Stimulated activated CD8-positive, alpha-beta memory T cell treated with anti-CD3 and anti-CD28 coated beads, Interleukin-4, amount 100 ng/mL, for 24 hours (primary cell): ENCODE results near the gene SEPTIN2.
"Not testable (repeated sequence)": the region's sequence is repeated elsewhere in the genome, so short reads cannot be mapped to it uniquely, and the experiment has no call there.

Experiments used
- DNase-seq: peaks from one replicate; pipeline ENCODE4 v3.0.0-alpha.2; 2020; ENCODE audit warnings: low read depth

Gene SEPTIN2

DNA sequence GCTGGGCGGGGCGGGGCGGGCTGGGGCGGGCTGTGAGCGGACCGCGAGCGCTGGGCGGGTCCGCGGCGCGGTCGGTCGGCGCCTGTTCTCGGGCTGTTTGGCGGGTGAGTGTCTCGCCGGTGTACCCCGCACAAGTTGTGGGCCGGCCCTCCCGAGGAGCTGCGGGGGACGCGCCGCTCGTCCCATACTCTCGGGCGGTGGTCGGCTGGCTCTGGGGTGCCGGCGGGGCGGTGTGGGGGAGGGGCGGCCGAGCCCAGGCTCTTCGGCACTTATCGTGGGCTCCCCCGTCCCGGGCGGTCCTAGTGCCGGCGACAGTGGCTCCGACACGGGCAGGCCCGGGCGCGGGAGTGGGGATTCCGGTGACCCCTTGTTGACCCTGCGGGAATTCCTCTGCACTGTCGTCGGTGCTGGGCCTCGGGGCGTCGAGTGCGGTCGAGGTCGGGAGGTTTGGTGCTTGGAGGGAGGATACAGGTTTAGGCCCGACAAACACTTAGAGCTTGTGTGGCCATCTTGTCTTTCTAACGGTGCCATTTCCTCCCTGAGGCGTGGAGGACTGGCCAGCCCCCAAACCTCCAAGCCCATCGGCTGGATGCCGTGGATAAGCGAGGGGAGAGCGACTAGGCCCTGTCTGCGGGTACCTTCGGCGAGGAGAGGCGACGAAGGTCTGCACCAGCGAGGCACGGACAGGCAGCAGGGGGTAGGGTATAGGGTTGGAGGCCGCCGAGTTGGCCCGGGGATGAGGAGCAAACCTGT lies at the start of gene SEPTIN2:
SEPTIN2 (plus strand) TSS at position 47 of the 753 bp plus-strand sequence. CDS start 8,308 bp downstream, outside the sequence.
- DNase-seq = peak; percentile 67

DNA sequence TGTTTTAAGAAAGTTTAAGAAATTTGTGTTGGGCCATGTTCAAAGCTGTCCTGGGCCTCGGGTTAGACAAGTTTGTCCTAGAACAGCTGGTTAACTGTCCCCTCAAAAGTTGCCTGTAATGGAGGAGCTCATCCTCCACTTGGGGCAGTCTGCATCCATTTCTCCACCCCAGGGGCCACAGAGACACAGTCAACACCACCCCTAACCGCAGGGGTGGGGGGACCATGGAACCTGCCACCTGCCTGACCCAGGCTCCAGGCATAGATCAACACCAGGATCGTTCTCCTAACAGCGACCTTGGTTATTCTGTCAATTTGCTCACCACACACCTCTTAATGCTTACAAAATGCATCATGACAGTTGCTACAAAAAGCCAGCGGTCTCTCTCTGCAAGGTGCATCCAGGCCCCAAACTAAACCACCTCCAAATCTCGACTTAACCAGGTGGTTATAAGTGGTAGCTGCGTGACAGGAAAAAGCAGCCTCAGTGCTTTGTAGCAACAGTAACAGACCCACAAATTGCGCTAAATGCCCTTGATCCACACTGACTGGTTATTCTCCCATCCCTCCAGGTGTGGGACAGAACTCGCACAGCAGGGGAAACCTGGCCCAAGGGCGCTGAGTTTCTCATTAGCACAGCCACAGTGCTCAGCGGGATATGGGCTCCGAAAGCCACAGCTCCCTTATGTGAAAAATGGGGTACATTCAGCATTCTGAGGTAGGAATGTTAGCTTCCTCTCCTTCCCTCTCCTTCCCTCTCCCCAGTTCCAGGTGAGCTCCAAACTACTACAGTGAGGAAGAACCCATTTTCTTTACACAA lies 48.3 kb upstream of the SEPTIN2 start:
- DNase-seq = no peak

DNA sequence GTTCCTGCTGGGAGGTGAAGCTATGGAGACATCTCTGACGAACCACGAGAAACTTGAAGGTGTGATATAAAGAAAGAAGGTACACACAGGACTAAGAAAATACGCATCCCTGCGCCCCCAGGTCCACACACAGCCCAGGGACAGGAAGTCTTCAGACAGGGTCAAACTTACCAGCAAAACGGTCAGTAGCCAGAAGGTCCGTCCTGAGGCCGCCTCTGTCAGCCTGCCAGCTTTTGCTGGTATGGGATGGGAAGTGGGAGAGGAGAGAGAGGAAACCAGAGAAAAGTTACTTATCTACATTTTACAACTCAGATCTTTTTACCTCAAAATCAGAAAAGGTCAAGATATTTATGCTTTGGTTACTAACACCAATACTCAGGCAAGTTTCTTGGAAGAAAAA lies 47.4 kb upstream of the SEPTIN2 start:
- DNase-seq = no peak

DNA sequence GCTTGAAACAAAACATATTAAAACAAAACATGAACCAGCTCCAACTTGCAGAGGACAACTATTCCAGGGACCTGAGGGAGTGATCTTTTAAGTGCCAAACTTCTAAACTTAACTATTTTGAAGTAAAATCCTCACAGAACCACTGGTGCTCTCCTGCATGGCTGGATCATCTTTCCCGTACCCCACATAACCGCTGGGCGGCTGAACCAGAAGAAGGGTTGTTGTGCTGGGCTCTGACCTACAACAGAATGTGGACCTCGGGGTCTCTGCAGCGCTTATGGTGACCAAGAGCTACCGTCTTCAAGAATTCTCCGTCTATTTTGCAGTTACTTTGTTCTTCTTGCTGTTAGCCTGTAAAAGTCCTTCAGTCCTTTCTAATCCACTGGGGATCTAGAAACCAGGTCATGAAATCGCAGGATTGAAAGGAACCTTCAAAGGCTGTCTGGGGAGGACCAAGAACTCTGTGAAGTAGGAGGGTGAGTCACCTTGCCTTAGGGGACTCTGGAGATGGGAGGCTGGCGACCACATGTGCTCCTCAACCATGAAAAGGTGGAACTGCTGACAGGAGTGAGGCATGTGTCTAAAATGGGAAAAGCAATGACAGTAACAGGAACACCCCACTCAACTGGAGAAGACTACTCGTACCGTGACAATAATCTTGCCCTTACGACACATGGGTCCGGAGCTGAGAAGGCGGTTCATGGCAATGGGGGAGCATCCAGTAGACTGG lies 46.8 kb upstream of the SEPTIN2 start:
- no peak for DNase-seq

DNA sequence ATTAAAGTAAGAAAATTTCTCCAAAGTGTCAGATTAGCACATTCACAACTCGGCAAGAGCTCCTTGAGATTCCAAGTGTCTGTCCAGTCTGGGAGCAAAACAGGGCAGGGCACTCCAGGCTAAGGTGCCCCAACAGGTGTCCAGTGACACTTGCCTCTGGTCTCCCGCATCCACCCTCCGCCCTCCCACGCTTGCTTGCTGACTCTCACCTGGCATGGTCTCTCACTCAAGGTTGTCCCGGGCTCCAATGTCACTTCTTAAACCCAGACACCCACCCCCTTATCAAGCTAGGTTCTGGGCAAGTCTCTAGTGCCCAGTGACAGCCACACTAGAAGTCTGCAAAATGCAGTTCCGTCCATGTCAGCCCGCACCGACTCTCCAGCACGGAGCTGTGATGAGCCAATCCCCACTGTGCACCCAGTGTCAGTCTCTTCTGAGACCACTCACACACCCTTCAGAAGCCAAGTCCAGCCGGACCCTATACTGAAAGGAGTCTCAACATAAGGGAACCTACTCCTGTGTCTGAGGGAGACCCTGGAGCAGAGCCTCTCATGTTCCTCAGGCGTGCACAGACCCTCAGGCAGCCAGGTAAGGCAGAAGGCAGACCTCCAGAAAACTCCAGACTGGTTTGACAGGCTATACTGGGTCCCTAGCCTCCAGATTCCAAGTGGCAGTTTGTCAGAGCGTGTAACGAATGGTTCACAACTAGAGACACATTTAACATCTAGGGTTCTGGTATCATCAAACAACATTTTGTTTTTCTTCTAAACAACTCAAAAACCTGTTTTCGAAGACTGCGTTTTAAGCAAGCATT lies 45.8 kb upstream of the SEPTIN2 start:
- no peak for DNase-seq

DNA sequence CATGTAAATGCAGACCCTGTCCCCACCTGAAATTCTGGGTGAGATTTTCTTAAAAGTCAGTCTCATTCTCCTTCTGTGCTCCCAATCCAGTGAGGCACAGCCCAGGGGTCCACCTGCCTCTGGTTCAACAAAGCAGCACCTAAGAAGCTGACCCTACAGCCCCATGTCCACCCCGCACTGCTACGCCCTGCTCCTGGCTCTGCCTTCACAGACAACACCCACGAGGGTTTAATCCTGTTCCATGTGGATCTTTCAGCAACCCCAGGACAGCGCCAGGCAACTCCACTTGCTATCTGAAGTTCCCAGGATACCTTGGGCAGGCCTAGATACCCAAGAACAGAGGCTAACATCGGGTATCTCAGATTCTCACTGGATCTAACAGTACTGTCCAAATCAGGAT lies 45.2 kb upstream of the SEPTIN2 start:
- no peak for DNase-seq

DNA sequence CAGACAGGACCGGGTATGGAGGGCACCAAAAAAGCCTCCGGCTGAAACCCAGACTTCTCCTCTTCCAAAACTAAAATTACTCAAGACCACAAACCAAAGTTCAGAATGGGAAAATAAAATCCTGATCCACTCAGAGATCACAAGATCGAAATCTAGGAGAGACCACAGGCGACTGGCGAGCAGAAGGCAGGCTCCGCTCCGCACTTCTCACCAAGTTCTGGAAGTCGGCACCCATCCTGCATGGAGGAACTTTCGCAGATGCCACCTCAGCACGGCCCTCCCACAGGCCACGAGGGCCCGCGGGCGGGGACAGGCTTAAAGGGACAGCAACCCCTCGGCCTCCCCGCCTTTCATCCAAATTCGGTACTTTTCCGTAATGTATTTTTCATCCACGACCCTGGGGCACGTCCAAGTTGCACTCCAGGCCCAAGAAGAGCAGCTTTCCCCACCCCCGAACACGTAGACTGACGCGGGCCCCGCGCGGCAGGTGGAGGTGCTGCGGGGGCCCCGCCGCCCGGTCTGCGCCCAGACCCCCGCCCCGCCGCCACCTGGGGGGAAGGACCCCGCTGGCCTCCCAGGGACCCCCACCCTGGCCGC lies 43.9 kb upstream of the SEPTIN2 start:
- DNase-seq = peak; percentile 44

DNA sequence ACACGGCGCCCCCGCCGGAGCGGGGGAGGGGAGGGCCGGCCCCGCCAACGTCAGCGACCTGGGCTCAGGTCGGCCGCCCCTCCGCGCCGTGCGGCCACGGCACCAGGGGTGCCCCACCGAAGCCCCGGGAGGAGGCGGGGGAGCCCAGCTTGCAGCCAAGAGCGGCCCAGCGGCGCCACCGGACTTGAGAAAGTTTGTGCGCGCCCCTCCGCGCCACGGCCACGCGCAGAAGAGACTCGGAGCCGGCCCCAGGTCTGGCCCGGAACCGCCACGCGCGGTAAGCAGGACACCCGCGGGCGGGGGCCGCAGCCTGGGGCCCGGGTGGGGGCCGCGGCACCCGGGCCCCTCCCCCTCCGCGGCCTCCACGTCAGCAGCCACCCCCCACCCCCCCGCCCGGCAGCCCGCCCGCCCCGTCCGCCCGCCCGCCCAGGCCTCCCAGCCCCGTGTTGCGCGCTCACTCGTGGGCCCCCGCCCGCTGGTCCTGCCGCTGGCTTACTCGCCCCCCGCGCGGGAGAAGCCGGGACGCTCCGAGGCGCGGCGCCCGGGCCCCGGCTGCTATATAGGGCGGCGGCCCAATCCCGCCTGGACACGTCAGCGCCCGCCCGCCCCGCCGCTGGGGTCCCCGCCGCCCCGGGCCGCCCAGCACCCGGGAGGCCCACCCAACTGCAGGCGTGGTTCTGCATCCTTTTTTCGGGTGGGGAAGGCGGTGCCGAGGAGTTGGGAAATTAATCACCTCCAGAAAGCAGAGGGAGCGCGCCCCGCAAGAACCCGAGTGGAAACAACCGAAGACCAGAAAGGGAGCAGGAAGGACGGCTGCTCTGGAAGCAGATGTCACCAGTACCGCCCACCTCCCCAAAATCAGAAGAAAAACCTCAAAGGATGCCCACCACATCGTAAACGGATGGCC lies 43.2 kb upstream of the SEPTIN2 start:
- DNase-seq = peak; percentile 49

DNA sequence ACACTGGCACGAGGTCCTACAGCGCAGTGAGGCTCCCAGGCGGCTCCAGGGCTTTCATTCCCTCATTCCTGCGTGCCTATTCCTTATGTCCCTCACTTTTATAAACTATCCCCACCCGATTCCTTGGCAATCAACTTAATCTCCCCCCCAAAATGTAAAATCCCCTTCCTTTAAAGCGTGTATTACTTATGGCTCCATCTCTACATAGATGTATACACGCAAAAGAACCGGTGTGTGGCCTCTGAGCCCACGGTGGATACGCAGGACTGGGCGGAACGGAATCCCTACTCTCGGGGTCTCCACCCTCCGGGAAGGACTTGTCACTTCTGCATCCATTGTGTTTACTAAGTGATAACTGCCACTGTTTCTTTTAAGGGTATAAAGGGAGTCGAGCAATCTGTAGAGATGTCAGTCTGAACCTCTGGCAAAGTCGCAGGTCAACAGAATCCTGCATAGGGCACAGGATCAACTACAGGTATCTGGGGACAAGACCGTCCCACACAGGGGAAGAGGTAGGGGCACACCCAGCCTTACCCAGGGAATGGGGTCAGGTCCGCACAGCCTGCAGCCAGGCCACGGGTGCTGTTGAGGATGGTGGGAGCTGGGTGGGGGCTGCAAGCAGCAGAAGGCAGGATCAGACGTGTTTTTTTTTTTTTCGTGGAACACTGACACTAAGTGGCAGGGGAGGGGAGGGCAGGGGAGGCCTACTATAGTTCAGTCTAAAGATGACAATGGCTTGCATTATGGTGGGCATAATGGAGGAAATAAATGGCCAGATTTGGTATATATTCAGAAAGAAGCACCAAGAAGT lies 42.3 kb upstream of the SEPTIN2 start:
- no peak for DNase-seq

DNA sequence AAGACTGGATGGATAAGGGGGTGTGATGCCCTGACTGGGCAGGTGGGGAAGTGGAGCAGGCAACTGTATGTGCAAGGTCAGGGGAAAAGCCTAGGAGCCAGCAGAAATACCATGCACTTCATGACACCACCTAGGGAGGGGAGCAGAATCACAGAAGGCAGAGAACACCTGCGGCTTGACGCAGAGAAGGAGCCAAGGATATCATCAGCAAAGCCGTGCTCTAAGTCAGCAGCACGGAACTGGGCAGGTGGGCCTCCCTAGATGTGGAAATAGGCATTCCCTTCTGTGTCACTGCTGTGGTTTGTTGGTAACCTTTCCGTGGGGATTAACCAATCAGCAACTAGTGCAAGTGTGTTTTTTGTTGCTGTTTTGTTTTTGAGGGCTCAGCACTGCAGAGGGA lies 41.6 kb upstream of the SEPTIN2 start:
- no peak for DNase-seq

DNA sequence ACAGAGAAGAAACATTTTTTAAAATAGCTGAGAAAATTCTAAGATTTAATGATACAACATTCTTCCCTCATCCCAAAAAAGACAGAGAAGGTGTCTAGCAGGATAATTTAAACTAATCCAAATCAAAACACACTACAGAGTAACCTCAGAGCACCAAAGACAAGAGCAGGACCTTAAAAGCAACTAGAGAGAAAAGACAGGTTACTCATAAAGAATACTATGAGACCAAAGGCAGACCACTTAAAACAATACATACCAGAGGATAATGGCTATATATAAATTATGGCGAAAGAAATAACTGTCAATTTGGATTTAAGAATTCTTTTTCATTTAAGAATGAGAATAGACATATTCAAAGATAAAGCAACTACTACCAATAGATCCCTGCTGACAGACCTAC lies 40.2 kb upstream of the SEPTIN2 start:
- no peak for DNase-seq

DNA sequence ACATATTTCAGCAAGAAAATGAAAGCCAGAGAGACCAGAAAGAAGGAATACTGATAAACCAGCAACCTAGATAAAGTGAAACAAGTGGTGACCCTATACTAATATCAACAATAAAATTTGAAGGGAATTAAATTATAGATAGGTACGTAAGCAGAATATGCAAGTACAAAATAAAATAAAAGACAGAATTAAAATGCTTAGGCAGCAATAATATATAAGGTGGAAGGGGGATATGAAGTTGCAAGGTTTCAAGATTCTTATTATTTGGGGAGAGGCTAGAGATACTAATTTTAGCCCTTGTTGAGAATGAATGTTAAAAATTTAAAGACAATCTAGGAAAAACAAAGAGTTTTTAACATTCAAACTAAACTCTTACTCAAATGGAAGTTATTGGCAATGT lies 39.8 kb upstream of the SEPTIN2 start:
- no peak for DNase-seq

DNA sequence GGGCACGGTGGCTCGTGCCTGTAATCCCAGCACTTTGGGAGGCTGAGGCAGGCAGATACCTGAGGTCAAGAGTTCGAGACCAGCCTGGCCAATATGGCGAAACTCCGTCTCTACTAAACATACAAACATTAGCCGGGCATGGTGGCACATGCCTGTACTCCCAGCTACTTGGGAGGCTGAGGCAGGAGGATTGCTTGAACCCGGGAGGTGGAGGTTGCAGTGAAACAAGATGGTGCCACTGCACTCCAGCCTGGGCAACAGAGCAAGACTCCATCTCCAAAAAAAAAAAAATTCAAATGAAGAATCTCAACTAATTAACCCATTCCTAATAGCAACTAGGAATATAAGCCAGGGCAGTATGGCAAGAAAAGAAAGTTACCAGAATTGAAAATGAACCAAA lies 37.4 kb upstream of the SEPTIN2 start:
- not testable (repeated sequence) for DNase-seq

DNA sequence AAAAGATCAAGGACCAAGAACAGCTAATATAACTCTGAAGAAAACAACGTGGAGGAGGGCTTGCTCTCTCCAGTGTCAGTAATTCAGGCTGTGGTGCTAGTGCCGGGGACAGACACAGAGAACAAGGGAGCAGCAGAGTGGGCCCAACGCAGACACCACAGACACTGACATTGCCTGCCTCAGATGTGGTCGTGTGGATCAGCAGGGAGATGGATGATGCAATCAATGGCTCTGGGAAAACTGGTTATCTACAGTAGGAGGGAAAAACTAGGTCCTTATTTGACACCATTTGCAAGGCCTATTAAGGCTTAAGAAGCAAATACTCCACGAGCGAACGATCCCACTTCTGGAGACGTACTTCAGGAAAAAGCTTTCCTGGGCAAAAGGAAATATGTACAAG lies 36.3 kb upstream of the SEPTIN2 start:
- no peak for DNase-seq

DNA sequence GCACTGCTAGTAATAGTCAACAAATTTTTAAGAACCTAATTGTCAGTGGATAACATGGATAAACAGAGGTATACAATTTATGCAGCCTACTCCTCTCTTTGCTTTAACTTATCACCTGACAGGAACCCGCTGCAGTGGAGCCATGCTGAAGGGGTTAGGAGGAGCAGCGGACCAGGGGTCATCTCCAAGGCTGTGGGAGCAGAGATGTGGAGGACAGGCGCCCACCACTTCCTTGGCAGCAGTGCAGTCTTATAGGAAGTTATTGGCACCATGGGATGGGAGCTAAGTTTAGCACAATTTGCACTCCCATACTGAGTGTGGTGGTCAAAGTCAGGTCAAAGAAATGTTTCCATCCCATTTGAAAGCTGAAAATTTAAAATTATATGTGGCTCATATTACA lies 35.9 kb upstream of the SEPTIN2 start:
- DNase-seq = no peak

DNA sequence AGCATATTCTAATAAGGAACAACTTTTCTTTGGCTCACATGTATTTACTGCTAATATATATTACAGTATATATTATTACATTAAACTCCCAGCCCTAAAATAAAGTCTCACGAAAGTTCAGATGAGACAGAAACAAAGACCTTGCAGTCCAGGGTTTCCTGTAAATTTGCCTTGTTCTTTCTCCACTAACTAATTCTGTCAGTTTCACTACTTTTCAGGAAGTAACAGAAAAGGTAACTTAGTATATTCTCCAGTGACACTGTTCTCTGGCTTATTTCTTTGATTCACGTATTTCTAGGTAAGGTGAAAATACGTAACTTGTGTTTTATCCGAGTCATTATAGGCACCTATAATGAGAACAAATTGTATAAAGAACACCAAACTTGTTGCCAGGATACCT lies 35.4 kb upstream of the SEPTIN2 start:
- DNase-seq = no peak

DNA sequence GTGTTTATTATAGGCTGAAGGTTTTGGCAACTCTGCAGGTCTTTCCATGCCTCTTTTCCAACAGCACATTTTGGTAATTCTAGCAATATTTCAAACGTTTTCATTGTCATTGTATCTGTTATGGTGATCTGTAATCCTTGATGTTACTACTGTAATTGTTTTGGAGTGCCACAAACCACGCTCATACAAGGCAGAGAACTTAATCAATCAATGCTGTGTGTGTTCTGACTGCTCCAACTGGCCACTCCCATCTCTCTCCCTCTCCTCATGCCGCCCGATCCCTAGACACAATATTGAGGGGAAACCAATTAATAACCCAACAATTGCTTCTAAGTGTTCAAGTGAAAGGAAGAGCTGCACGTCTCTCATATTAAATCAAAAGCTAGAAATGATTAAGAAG lies 33.2 kb upstream of the SEPTIN2 start:
- no peak for DNase-seq

DNA sequence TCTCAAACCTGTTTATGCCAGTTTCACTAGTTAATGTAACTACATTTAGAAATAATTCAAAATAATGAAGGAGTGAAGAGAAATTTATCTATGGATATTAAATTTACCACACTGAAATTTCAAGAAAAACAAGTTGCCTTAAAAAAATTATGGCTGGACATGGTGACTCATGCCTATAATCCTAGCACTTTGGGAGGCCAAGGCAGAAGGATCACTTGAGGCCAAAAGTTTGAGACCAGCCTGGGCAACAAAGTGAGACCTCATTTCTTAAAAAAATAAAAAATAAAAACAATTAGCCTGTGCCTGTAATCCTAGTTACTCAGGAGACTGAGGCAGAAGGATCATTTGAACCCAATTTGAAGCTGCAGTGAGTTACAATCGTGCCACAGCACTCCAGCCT lies 30.1 kb upstream of the SEPTIN2 start:
- no peak for DNase-seq

DNA sequence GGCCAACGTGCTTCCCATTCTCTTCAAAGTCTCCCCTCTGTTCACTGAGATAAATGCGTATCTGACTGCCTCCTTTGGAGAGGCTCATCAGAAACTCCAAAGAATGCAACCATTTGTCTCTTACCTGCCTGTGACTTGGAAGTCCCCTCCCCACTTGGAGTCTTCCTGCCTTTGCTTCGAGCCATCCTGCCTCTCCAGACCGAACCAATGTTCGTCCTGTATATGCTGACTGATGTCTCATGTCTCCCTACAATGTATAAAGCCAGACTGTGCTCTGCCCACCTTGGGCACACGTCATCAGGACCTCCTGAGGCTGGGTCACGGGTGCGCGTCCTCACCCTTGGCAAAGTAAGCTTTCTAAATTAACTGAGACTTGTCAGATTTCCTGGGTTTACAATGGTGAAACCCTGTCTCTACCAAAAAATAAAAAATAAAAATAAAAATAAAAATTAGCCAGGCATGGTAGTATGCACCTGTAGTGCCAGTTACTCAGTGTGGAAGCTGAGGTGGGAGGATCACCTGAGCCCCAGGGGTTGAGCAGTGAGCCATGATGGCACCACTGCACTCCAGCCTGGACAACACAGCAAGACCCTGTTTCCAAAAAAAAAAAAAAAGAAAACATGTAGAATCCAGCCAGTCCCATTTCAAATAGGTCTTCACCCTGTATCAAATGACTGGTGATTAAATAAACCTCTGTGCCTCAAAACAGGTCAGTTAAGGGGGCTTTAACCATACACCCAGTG lies 29.2 kb upstream of the SEPTIN2 start:
- DNase-seq = no peak
